Effector memory CD4-positive, alpha-beta T cell (primary cell): Measurements from ENCODE around the gene PUM1.
"Not testable (repeated sequence)": the region's sequence is repeated elsewhere in the genome, so short reads cannot be mapped to it uniquely, and the experiment has no call there.

ENCODE experiments used
- DNase-seq, 3 donors: peaks; one replicate each; pipeline ENCODE4 v3.0.0-alpha.2; 2020
- H3K27ac ChIP-seq: 2 replicates; pipeline ENCODE4 v1.7.0; 2013; ENCODE audit warnings: mild to moderate bottlenecking, low read length, moderate library complexity; ENCODE audit not compliant: insufficient read depth, poor library complexity, severe bottlenecking
- H3K27me3 ChIP-seq: replicated peaks from 2 replicates; pipeline ENCODE4 v1.7.0; 2013; ENCODE audit warnings: mild to moderate bottlenecking, low read length; ENCODE audit not compliant: insufficient read depth, control insufficient read depth, poor library complexity, severe bottlenecking
- H3K36me3 ChIP-seq: 2 replicates; pipeline ENCODE4 v1.7.0; 2013; ENCODE audit warnings: mild to moderate bottlenecking, low read length, moderate library complexity; ENCODE audit not compliant: control insufficient read depth, insufficient read depth
- H3K4me1 ChIP-seq: 2 replicates; pipeline ENCODE4 v1.7.0; 2013; ENCODE audit warnings: low read length, mild to moderate bottlenecking; ENCODE audit not compliant: control insufficient read depth, insufficient read depth, poor library complexity, severe bottlenecking
- H3K4me3 ChIP-seq: 2 replicates; pipeline ENCODE4 v1.7.0; 2013; ENCODE audit warnings: low read length, low read depth, mild to moderate bottlenecking; ENCODE audit not compliant: insufficient read depth, poor library complexity, severe bottlenecking
- H3K9me3 ChIP-seq: 2 replicates; pipeline ENCODE4 v1.7.0; 2013; ENCODE audit warnings: mild to moderate bottlenecking, low read length, moderate library complexity; ENCODE audit not compliant: control insufficient read depth

The PUM1 gene

GRCh38 chr1:31047507-31047906 lies 18.0 kb downstream of the PUM1 start:
- H3K27ac ChIP-seq, DNase-seq, H3K4me3 ChIP-seq, H3K9me3 ChIP-seq, H3K27me3 ChIP-seq, H3K4me1 ChIP-seq: not testable (repeated sequence)
- peaks cover 19% of the 10 kb centered on the region for H3K36me3 ChIP-seq

- Histone ChIP-seq H3K27ac (no peak overlapping the region), H3K27me3 (no peaks in the 10 kb centered on the region), H3K9me3 (no peaks in the 10 kb centered on the region), H3K4me3 (no peak overlapping the region), H3K4me1 (no peaks in the 10 kb centered on the region), H3K36me3 (peaks cover 14% of the 10 kb centered on the region)
- DNase-seq, result no peak
Measured at GRCh38 chr1:31043631-31044030, 21.9 kb downstream of the PUM1 start.

- no peak overlapping the region for H3K27ac ChIP-seq
- H3K4me3 ChIP-seq, result no peak overlapping the region
- H3K27me3 ChIP-seq, result no peaks in the 10 kb centered on the region
- H3K36me3 ChIP-seq, result peaks cover 14% of the 10 kb centered on the region
- no peaks in the 10 kb centered on the region for H3K9me3 ChIP-seq
- DNase-seq, result no peak
- H3K4me1 ChIP-seq, result peaks cover under 1% of the 10 kb centered on the region
Measured at GRCh38 chr1:31042656-31043055, 22.9 kb downstream of the PUM1 start.

GRCh38 chr1:31041529-31041928 lies 24.0 kb downstream of the PUM1 start:
- peaks cover 11% of the 10 kb centered on the region for H3K36me3 ChIP-seq
- H3K4me1 ChIP-seq, result peaks cover 5% of the 10 kb centered on the region
- DNase-seq, result no peak
- H3K9me3 ChIP-seq, result no peaks in the 10 kb centered on the region
- no peaks in the 10 kb centered on the region for H3K27me3 ChIP-seq
- H3K27ac ChIP-seq, result no peak overlapping the region
- H3K4me3 ChIP-seq, result no peak overlapping the region

- peaks cover 10% of the 10 kb centered on the region for H3K36me3 ChIP-seq
- no peak overlapping the region for H3K27ac ChIP-seq
- H3K27me3 ChIP-seq, result no peaks in the 10 kb centered on the region
- H3K4me1 ChIP-seq, result peaks cover 5% of the 10 kb centered on the region
- H3K4me3 ChIP-seq, result no peak overlapping the region
- no peaks in the 10 kb centered on the region for H3K9me3 ChIP-seq
- no peak for DNase-seq
Measured at GRCh38 chr1:31040038-31040437, 25.5 kb downstream of the PUM1 start.

- H3K9me3 ChIP-seq, result not testable (repeated sequence)
Measured at GRCh38 chr1:31038935-31039334, 26.6 kb downstream of the PUM1 start.

GRCh38 chr1:31038360-31038759 lies 27.2 kb downstream of the PUM1 start:
- Histone ChIP-seq H3K9me3 (no peaks in the 10 kb centered on the region), H3K4me3 (no peak overlapping the region), H3K4me1 (peaks cover 5% of the 10 kb centered on the region), H3K36me3 (peaks cover 2% of the 10 kb centered on the region), H3K27me3 (no peaks in the 10 kb centered on the region), H3K27ac (no peak overlapping the region)
- DNase-seq, result no peak

More at GRCh38 chr1:31038935-31039334, 26.6 kb downstream of the PUM1 start:
- H3K27ac ChIP-seq, DNase-seq, H3K4me1 ChIP-seq, H3K27me3 ChIP-seq, H3K4me3 ChIP-seq, H3K36me3 ChIP-seq: not testable (repeated sequence)

- no peak overlapping the region for H3K4me3 ChIP-seq
- H3K4me1 ChIP-seq, result peaks cover 5% of the 10 kb centered on the region
- DNase-seq, result no peak
- no peaks in the 10 kb centered on the region for H3K36me3 ChIP-seq
- H3K27ac ChIP-seq, result no peak overlapping the region
- no peaks in the 10 kb centered on the region for H3K27me3 ChIP-seq
- H3K9me3 ChIP-seq, result no peaks in the 10 kb centered on the region
Measured at GRCh38 chr1:31036749-31037500, 28.6 kb downstream of the PUM1 start.

GRCh38 chr1:31033598-31033997 lies 31.9 kb downstream of the PUM1 start:
- Histone ChIP-seq H3K4me3 (no peak overlapping the region), H3K27ac (no peak overlapping the region), H3K36me3 (no peaks in the 10 kb centered on the region), H3K4me1 (peaks cover 5% of the 10 kb centered on the region), H3K27me3 (no peaks in the 10 kb centered on the region), H3K9me3 (no peaks in the 10 kb centered on the region)
- no peak for DNase-seq

GRCh38 chr1:31032266-31032665 lies 33.3 kb downstream of the PUM1 start:
- no peak overlapping the region for H3K27ac ChIP-seq
- H3K27me3 ChIP-seq, result no peaks in the 10 kb centered on the region
- H3K4me3 ChIP-seq, result no peak overlapping the region
- peaks cover under 1% of the 10 kb centered on the region for H3K4me1 ChIP-seq
- no peak for DNase-seq
- H3K36me3 ChIP-seq, result no peaks in the 10 kb centered on the region
- H3K9me3 ChIP-seq, result no peaks in the 10 kb centered on the region
